Measurements from ENCODE around the gene ETNK2.
"Not testable (repeated sequence)": the region's sequence is repeated elsewhere in the genome, so short reads cannot be mapped to it uniquely, and the experiment has no call there.

The ETNK2 gene

DNA sequence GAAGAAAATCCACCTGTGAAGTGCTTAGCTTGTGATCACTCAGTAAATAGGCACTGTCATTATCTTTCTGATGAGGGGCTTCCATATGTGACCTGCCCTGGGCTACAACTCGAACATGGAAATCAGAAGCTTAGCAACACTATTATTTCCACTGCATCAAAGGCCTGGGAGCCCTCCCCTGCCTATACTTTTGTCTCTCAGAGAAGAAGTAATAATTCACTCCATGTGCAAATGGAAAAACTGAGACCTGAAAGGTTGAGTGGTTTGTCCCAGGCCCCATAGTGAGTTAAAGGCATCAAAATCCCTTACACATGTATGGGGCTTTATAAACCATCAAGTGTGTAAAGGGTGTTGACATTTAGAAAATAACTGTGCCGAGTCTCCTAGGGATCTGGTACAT is 58.1 kb downstream of the ETNK2 start:
- no peak for DNase-seq

DNA sequence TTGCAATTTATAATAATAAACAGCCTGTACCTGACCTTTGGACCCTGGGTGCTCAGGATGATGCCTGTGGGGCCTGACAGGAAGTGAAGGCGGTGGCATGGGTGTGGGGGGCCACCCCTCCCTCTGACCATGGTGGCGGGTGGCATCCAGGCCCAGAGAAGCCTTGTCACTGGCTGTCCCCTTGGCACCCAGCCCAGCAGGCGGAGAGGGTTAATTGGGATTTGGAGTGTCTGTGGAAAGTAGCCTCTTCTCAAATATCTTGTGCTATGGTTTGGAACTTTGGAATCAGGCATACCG is 58.5 kb downstream of the ETNK2 start:
- DNase-seq: no peak

DNA sequence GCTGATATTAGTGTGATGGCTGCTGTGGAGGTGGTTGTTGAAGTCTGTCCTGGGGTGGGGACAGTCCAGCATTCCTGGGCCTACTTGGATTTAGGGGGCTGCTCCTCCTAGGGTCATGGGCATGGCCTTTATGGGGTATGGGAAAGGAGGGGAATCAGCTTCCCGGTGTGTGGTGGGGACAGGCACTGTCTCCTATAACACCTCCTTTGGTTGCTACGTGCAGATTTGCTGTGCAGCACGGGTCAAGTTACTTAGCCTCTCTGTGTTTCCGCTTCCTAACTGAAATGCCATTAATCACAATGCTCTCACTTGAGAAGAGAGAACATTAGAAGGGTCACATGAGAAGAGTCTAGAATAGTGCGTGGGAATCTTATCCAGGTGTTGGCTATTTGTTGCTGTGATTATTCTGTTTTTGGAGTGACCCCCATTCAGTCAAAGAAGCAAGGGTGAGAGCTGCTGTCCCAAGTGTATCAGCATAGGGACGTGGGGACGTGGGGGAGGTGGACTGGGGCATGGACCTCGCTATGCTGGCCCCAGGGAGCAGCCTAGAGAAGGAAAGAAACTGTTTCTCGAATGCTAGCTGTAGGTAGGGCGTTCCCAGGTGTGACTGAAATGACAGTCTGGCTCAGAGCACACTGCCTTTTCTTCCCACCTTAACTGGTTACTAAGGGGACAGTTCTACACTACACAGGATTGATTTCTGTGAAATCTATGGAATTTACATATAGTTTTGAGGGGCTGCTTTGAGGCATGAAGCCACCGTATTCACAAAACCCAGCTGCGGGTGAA is 59.0 kb downstream of the ETNK2 start:
- no peak for DNase-seq

DNA sequence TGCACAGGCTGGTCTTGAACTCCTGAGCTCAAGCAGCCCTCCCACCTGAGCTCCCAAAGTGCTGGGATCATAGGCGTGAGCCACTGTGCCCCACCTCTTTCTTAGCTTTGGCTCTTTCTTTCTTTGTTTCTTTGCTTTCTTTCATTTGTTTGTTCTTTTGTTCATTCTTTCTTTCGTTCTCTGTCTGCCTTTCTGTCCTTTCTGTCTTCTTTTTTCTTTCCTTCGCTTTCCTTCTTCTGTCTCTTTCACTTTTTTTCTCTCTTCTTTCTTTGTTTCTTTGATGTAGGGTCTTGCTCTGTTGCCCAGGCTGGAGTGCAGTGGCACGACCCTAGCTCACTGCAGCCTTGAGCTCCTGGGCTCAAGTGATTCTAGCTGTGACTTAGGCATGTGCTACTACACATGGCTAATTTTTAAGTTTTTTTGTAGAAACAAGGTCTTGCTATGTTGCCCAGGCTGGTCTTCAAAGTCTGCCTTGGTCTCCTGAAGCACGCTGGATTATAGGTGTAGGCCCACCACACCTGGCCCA is 60.0 kb downstream of the ETNK2 start:
- no peak for DNase-seq

DNA sequence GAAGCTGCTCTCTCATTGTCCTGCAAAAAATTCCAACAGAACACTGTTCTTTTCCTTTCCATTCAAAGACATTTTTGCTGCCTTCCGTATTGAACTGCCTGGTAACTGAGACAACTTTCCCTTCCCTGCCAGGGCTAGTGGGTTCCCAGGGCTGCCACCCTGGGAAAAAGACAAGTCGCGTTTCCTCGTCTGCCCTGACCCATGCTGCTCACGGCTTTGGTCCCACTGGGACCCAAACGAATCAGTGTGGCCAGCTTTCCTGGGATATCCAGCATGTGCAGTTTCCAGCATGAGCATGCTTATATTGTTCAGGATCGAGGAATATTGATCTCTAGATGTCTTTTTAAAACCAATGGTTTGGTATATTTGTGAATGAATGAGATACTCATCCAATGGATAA is 60.8 kb downstream of the ETNK2 start:
- no peak for DNase-seq

DNA sequence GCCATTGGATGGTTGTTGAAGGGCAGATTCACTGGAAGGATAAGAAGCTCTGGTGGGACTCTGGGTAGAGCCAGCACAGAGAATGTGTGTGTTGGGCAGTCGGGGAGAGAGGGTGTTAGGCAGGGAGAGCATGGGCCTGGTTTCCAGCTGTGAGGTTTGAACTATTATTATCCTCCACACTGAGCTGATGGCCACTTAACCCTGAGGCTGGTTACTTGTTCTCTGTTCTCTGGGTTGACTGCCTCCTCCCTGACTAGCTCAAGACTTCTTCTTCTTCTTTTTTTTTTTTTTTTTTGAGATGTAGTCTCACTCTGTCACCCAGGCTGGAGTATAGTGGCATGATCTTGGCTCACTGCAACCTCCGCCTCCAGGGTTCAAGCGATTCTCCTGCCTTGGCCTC is 61.7 kb downstream of the ETNK2 start:
- DNase-seq: not testable (repeated sequence)

DNA sequence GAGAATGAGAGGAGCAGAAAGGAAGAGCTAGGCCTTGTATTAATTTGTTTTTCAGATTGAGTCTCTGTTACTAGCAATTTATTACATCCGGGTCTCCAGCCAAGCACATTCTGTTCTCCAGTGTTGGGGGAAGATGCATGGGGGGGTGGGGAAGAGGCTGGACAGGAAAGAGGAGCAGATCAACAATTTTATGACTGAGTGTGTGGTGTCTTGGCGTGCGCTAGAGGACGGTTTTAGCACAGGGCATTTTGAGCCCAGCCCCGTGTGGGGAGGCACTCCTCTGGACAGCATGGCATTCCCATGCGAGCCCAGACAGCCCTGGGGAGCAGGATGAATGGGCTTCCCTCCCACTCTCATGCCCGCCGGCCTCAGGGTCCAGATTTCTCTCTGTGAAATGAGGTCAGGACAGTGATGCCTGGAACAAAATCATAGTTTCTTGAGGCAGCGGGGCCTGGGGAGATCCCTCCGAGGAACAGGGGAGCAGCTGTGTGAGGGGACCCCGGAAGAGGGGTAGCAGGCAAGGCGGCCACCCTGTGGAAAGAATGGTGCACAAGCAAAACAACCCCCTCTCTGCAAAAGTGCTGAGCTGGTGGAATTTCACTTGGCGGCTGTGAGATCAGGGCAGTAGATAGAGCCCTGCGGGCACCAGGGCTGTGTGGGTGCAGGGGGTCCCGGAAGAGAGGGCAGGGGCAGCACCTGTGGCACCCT is 62.6 kb downstream of the ETNK2 start:
- DNase-seq: no peak

DNA sequence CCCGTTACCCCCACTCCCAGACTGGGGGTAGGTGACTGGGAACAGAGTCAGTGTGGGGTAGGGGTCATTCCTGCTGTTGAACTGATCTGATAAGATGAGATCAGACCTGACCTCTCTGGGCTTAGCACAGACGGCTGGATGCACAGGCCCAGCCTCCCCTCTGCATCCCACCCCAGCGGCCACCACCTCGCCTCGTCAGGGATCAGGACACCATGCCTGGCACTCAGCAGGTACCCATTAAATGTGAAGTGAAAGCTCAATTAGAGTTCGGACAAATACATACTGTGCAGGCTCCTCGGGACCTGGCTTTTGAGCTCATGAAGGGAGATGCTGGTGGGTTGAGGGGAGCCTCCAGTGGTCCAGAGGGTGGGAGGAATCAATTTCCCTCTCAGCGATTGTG is 63.2 kb downstream of the ETNK2 start:
- DNase-seq: no peak

DNA sequence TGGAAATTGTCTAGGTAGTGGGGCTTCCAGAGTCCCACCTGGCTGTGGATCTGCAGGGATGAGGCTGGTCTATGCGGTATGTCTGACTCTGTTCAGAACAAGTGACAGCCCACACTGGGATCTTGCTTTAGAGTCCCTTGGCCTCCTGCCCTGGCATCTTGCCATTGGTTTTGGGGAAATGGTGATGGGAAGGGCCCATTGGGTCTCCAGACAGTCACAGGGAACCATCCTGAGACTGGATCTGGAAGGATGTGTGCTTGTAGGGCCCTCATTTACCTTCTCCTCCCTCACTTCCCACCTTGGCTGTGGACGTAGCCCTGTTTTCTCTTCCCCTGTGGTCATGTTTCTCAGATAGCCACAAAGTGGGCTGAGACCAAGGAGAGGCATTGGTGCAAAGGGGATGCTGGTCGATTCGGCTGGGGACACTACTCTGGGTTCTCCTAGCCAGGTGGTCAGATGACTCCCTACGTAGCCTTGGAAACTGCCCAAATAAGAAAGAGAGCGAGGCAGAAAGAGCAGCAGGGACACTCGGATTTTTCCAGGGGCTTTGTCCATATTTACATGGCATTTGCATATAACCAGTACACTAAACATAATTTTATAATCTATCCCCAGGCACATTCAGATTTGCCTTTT is 63.8 kb downstream of the ETNK2 start:
- no peak for DNase-seq

DNA sequence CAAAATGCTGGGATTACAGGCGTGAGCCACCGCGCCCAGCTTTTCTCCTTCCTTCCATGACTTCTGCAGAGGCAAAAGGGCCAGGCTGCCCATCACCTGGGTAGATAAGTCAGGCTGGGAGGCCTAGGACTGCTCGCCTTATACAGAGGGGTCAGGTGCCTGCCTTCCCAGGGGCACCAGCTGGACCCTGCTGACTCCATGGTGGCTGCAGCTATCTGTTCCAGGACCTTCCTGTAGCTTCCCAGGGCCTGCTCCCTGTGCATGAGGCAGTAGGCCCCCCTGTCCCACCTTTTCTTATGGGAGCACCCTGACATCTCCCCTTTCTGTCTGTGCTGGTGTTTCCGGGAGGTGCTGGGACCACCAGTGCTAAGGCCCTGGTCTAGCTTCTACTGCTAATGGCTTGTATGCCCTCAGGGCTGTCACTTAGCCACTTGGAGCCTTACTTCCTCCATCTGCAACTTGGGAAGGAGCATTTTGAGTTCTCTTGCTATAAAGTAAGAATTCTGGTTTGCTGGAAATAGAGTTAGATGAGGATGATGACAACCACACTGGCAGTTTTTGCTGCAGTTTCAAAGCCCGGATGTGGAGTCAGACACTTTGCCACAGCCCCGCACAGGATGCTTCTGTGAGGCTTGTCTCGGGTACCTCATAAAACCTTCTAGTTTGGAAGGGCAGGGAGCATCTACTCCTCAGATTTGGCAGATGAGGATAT is 64.5 kb downstream of the ETNK2 start:
- DNase-seq: no peak

DNA sequence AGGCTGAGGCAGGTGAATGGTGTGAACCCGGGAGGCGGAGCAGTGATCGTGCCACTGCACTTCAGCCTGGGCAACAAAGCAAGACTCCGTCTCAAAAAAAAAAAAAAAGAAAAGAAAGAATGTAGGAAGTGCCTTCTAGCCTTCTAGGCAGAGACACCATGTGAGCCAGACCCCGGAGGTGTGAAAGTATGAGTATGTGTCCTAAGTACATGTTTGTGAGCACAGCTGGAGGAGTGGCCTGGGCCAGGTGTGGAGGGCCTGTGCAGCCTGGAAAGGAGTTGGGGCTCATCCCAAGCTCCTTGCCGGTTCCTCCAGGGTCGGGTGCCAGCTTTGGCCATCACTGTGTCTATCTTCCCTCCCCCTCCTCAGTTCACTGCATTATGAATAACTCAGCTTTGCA is 66.0 kb downstream of the ETNK2 start:
- DNase-seq: no peak

DNA sequence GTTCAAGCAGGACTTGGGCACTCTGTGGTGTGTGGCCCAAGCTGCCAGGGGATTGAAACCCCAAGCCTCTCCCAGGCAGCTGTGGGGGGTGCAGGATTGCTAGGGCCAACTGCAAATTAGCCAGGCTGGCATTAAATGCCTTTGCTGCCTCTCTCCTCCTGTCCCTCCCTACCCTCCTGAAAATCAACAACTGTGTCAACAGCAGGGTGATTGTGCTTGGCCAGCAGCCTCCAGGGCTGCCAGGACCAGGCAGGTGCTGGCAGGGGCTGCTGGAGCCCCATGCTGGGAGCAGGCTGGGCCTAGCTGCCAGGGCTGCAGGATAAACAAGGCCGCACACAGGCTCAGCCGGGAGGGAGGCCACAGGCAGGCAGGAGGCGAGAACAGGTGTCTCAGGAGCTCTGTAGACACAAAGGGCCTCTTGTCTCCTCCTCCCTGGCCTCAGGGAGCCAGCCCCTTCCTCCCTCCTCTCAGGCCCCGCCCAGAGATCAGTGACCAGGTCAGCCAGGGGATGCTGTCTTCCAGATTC is 67.5 kb downstream of the ETNK2 start:
- DNase-seq: peak; percentile 93

DNA sequence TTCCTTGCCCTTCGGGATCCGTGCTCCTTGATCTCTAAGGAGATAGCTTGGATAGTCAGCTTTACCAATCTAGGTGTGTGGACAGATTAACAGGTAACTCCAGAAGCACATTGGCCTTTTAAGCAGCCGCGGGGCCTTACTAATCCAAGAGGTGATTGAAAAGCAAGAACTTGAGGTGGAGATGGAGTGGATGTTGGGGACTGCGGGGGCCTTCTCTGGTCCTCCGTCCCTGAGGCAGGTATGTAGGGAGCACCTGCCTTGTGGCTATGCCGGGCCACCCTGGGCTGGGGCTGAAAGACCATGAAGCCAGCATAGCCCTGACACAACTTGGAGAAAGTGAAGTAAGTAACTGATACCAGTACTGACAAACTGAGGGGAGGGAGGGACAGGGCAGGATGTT is 68.4 kb downstream of the ETNK2 start:
- no peak for DNase-seq

DNA sequence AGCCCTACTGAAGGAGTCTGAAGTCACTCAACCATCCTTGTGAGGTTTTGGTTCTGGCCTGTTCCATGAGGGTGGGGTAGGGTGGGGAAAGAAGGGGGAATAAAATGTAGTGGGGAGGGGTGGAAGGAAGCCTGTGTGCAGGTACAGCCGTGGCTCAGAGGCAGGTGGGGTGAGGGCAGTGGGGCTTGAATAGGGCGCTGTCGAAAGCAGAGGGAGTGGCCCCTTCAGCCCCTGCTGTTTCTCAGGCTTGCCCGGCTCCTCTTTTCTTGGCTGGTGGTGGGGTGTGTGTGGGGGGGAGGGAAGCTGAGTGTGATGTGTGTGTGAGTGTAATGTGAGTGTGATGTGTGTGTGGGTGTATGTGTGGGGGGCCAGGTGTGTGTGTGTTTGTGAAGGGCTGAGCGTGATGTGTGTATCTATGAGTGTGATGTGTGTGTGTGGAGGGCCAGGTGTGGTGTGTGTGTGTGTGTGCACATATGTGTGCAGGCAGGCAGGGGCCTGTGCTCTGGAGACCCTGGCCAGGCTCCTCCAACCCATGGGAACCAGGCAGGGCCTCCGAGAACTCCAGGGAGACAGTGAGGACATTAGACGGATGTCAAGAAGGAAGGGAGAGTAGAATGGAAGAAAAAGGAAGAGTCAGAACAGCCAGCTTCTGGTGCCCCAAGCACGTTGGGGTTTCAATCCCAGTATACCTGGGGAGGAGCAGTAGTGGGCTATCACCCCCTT is 69.9 kb downstream of the ETNK2 start:
- DNase-seq: no peak

DNA sequence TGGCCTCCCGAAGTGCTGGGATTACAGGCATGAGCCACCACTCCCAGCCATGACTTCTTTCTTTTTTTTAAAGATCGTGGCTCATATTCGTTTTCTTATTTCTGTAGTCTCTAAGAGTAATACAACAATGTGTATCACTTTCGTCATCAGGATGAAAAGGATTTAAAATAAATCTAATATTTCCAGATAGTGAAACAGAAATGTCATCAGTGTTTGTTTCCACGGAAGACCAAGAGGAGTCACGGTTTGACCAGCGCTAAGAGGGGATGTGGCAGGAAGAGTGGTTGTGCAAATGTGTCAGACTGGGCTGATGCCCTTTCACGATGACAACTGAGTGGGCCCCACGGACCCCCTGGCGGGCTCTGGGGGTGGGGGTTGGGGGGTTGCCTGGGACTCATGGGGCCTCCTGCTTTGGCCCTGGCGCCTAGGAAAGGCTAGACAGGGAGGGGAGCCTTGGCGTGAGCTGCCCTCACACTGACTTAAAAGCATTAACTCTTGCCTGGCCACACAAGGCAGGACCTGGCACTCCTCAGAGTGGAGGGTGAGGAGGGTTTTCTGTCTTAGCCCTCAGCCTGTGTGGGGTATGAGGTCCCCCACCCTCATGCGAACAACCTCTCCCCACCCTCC is 70.6 kb downstream of the ETNK2 start:
- no peak for DNase-seq

Data from SHP77 treated with DMSO at 0.1 percent for 48 hours (cell line).